ENCODE results near the gene PIM2. TPM values are rescaled to one million over a fixed set of nuclear protein-coding genes. Genes with fewer than 3 reads are reported as not detected.
"Not testable (repeated sequence)": the region's sequence is repeated elsewhere in the genome, so short reads cannot be mapped to it uniquely, and the experiment has no call there.

PIM2 gene
- total RNA-seq, 1 donor from 2014 or later: 14.3 TPM

DNA sequence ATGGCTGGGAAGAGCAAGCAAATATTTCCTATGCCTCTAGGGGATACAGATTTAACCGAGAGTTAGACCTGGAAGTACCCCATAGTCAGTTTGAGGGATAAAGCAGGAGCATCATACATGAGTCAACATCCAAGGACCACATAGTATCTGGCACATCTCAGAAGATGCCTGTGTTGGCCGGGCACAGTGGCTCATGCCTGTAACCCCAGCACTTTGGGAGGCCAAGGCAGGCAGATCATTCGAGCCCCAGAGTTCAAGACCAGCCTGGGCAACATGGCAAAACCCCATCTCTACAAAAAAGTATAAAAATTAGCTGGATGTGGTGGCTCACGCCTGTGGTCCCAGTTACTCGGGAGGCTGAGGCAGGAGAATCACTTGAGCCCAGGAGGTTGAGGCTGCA, 32.2 kb downstream of the PIM2 start:
- not testable (repeated sequence) for FAIRE-seq; DNase-seq (ENCODE audit: low spot score in 2 of 2)

DNA sequence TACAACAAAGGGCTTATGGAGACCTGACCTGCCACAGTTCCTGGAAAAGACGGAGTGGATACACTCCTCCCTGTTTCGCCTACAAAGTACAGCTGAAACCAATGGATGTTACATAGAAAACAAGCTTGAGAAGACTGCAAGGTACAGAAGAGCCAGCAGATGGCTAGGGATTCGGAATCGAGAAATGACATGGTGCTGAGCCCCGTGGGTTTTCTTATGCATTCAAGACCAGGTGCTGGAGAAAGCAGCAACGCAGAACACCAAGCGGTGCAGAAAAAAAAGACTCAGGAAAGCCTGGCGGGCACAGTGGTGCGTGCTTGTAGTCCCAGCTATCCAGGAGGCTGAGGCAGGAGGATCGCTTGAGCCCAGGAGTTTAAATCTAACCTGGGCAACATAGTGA, 35.1 kb downstream of the PIM2 start:
- FAIRE-seq (no peak), DNase-seq (ENCODE audit: low spot score in 2 of 2) (no peak)

DNA sequence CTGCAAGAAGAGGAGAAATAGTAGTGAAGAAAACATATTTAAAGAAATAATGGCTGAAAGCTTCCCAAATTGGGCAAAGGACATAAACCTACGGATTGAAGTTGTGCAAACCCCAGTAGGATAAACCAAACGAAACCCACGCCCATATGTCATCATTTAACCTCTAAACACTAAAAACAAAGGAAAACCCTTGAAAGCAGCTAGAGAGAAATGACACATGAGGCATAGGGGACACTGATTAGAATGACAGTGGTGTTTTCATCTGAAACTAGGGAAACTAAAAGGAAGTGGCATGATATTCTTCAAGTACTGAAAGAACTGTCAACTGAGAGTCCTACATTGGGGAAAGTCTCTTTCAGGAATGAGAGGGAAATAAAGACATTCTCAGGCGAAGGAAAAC, 41.9 kb downstream of the PIM2 start:
- not testable (repeated sequence) for FAIRE-seq

DNA sequence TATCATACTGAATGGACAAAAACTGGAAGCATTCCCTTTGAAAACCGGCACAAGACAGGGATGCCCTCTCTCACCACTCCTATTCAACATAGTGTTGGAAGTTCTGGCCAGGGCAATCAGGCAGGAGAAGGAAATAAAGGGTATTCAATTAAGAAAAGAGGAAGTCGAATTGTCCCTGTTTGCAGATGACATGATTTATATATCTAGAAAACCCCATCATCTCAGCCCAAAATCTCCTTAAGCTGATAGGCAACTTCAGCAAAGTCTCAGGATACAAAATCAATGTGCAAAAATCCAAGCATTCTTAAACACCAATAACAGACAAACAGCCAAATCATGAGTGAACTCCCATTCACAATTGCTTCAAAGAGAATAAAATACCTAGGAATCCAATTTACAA, 46.8 kb downstream of the PIM2 start:
- FAIRE-seq; DNase-seq (ENCODE audit: low spot score in 2 of 2): not testable (repeated sequence)

More for the DNA sequence above, 41.9 kb downstream of the PIM2 start:
- DNase-seq (ENCODE audit: low spot score in 2 of 2): not testable (repeated sequence)

DNA sequence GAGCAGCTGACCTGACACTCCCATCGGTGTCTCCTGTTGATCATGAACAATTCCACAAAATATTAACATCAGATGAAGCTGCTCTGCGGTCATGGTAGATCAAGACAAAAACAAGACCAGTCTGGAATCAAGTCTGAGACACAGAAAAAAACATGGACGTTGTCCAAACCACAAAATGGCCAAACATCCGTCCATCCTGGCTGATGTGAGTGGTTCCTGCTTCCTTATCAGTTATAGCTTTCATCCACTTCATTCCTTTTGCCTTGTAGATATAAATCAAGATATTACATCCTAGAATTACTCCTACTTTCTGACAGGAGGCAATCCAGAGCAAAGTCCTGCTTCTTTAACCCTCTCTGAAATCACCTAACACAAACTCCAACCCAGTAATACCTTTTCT, 54.6 kb downstream of the PIM2 start:
- DNase-seq (ENCODE audit: low spot score in 2 of 2): no peak

More for the DNA sequence above, 54.6 kb downstream of the PIM2 start:
- no peak for FAIRE-seq

Small RNA genes within 50 kb of the gene (small RNA-seq; reads per million reads assigned to genes)
- gene RNU6-722P: not detected

Other genes with a start within 250 kb of the PIM2 start
- gene WAS, start 235.2 kb downstream of the PIM2 start, total RNA-seq: 2.0 TPM
- 2.9 TPM for gene SUV39H1, start 222.3 kb downstream of the PIM2 start, total RNA-seq
- gene GLOD5, start 157.3 kb downstream of the PIM2 start, total RNA-seq: not detected
- under 0.01 TPM for gene GATA1, start 132.4 kb downstream of the PIM2 start, total RNA-seq
- gene HDAC6, start 117.0 kb downstream of the PIM2 start, total RNA-seq: 77.9 TPM
- gene ERAS, start 92.5 kb downstream of the PIM2 start, total RNA-seq: not detected
- gene PCSK1N, start 83.4 kb downstream of the PIM2 start, total RNA-seq: 53.8 TPM
- gene TIMM17B, start 21.3 kb downstream of the PIM2 start, total RNA-seq: 33.8 TPM
- gene PQBP1, start 21.1 kb downstream of the PIM2 start, total RNA-seq: 39.5 TPM
- 9.8 TPM for gene SLC35A2, start 7.4 kb downstream of the PIM2 start, total RNA-seq
- gene OTUD5, start 38.6 kb upstream of the PIM2 start, total RNA-seq: 17.1 TPM
- 0.41 TPM for gene KCND1, start 52.8 kb upstream of the PIM2 start, total RNA-seq
- 35.1 TPM for gene GRIPAP1, start 83.2 kb upstream of the PIM2 start, total RNA-seq
- 8.6 TPM for gene TFE3, start 124.3 kb upstream of the PIM2 start, total RNA-seq
- 1.6 TPM for gene CCDC120, start 140.0 kb upstream of the PIM2 start, total RNA-seq
- 6.1 TPM for gene PRAF2, start 155.0 kb upstream of the PIM2 start, total RNA-seq
- 24.5 TPM for gene WDR45, start 160.9 kb upstream of the PIM2 start, total RNA-seq
- 16.3 TPM for gene GPKOW, start 204.7 kb upstream of the PIM2 start, total RNA-seq
- gene MAGIX, start 243.7 kb upstream of the PIM2 start, total RNA-seq: 2.4 TPM